Fibroblast of villous mesenchyme (primary cell): Measurements from ENCODE around the gene SKI. TPM values are rescaled to one million over a fixed set of nuclear protein-coding genes. Genes with fewer than 3 reads are reported as not detected.

ENCODE experiments used
- DNase-seq: peaks from one replicate; pipeline ENCODE4 v3.0.0-alpha.2; 2010; ENCODE audit warnings: low read depth
- H3K4me3 ChIP-seq: 2 replicates; pipeline ENCODE4 v1.5.1; 2011; ENCODE audit warnings: low read depth, mild to moderate bottlenecking, low read length
- CTCF ChIP-seq: IDR thresholded peaks from 2 replicates; pipeline ENCODE4 v1.5.1; 2012; ENCODE audit warnings: low read depth, mild to moderate bottlenecking, low read length; ENCODE audit not compliant: insufficient read depth
- total RNA-seq: library from RNA; depleted of rRNA; stranded (reverse); fragments of >200 nt; gene quantifications from 2 replicates; pipeline ENCODE4 v1.2.3, GENCODE V29; 2012

Gene SKI
- total RNA-seq, 1 donor = 26.8 TPM

- peak overlapping the region; percentile 45 for H3K4me3 ChIP-seq
- DNase-seq = peak; percentile 73
- TF ChIP-seq CTCF = no peak
Measured at GRCh38 chr1:2314273-2314802, 86.2 kb downstream of the SKI start.

DNA sequence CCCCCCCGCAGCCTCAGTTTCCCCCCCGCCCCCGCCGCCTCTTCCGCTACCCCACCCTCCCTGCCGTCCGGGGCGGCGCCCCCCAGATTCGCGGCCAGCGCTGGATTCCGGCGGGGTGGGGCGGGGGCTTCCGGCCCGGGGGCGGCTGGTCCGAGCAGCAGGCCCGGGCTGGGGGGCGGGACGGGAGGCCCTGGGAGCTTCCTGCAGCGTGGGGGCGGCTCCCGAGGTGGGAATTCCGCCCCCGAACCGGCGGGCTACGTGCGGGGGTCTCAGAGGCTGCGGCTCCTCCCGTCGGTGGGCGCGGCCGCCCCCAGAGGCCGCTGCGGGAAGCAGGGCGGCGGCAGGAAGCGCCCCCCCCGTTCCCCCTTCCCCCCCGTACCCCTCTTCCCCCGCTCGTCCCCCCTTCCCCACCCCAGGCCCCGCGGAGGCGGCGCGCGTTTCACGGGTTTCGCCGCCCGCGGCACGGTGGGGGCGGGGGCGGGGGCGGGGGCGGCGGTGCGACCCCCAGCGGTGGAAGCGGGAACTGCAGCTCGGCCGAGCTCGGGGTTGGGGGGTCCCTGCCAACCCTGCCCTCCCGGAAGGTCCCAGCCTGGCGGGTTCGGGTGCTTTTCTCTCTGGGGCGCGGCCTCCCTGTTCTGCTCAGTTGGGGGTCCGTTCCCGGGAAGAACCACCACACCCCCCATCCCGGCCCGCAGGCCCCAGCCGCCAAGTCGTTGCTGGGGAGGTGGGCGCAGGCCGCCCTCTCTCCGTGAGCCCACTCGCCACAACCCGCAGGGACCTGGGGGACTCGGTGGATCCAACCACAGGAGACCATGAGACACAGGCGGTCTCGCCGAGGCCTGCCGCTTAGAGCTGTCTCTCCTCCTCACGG is 86.9 kb downstream of the SKI start:
- TF ChIP-seq CTCF = peak; percentile 58
- H3K4me3 ChIP-seq = peak overlapping the region; percentile 45
- peak; percentile 65 for DNase-seq

DNA sequence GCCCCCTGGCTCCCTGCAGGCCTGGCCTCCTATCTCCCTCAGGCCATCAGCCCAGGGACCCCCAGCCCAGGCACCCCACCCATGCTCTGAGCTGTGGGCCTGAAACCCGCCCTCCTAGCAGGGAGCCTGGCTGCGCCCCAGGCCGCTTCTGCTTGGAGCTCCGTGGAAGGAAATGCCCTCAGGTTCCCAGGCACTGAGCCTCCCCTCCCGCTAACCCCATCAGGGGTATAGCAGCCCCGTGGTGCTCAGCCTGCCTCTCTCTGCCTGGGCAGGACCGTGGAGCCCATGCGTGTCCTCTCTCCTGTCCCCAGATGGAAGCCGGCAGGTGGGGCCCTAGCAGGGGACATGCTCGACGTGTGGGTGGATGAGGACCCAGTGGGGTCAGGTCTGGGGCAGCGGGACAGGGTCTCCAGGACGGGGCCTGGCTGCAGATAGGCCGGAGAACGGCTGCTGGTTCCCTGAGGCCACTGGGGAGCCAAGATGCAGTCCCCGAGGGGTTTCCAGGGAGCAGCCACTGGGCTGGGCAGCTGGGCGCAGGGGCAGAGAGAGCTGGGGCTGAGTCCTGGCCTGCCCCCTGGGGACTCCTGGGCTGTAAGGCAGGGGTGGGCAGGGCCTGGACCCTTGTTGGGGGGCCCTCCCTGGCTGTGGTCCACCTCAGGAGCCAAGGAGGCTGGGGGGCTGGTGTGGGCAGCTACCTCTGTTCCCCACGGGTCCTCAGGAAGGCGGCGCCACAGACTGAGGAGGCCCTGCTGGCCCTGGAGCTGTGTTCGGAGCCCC is 87.7 kb downstream of the SKI start:
- no peak for DNase-seq
- H3K4me3 ChIP-seq = no peak overlapping the region
- TF ChIP-seq CTCF = no peak

- no peak for TF ChIP-seq CTCF
- DNase-seq = peak; percentile 30
- H3K4me3 ChIP-seq = no peak overlapping the region
Measured at GRCh38 chr1:2316451-2316961, 88.4 kb downstream of the SKI start.

DNA sequence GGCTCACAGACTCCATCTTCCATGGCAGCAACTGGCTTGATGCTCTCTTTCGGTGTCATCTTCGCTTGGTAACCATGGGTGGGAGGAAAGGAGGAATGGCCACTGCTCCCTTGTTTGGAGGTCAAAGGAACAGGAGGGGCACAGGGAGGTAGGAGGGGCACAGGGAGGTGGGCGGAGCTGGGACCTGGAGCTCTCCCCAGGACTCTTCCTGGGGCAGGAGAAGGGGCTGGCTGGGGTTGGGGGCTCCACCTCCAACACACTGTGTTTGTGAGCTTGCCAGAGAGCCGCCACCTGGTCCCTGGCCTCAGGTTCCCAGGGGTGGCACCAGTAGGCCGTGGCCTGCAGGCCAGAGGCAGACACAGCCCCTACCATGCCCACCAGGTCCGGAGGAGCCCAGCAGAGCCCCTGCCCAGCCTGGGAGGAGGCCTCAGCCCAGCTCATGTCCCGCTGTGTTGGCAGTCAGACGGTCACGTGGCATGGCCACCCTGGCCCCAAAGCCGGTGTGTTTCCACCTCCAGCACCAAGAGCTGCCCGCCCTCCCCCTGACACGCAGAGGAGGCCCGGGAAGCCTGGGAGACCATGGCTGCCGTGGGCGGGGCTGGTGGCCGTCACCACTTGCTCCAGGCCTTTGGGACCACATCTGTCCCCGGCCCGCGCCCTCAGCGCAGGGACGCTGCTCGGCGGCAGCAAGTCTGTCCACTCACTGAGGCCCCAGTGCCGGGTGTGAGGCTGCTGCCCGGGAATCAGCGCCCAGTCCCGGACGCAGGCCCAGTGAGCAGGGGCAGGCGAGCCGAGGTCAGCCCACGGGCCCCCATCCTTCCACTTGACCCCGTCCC is 89.3 kb downstream of the SKI start:
- H3K4me3 ChIP-seq = no peak overlapping the region
- DNase-seq = no peak
- TF ChIP-seq CTCF = no peak
